ENCODE data around the gene MAEA.

- TF ChIP-seq, protein P1, sequence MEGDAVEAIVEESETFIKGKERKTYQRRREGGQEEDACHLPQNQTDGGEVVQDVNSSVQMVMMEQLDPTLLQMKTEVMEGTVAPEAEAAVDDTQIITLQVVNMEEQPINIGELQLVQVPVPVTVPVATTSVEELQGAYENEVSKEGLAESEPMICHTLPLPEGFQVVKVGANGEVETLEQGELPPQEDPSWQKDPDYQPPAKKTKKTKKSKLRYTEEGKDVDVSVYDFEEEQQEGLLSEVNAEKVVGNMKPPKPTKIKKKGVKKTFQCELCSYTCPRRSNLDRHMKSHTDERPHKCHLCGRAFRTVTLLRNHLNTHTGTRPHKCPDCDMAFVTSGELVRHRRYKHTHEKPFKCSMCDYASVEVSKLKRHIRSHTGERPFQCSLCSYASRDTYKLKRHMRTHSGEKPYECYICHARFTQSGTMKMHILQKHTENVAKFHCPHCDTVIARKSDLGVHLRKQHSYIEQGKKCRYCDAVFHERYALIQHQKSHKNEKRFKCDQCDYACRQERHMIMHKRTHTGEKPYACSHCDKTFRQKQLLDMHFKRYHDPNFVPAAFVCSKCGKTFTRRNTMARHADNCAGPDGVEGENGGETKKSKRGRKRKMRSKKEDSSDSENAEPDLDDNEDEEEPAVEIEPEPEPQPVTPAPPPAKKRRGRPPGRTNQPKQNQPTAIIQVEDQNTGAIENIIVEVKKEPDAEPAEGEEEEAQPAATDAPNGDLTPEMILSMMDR (conservative IDR thresholded peaks at IDR 0.05; ENCODE audit: low read length) = peak; percentile 25
- TF ChIP-seq EZH2phosphoT487 (IDR thresholded peaks at IDR 0.05; ENCODE audit: borderline replicate concordance) = no peak
These were observed 56.5 kb downstream of the MAEA start for GRCh38 chr4:1345903-1346780.

Measured in Loucy (cell line).